Measurements from ENCODE around the gene NLRC5.
"Not testable (repeated sequence)": the region's sequence is repeated elsewhere in the genome, so short reads cannot be mapped to it uniquely, and the experiment has no call there.

Gene NLRC5

GRCh38 chr16:56964243-56965148 is 24.9 kb upstream of the NLRC5 start:
- DNase-seq: no peak

GRCh38 chr16:56965149-56966092 is 23.9 kb upstream of the NLRC5 start:
- DNase-seq: no peak

GRCh38 chr16:56966093-56966475 is 23.3 kb upstream of the NLRC5 start:
- DNase-seq: no peak

- DNase-seq: no peak
These were observed 21.6 kb upstream of the NLRC5 start for GRCh38 chr16:56967733-56968132.

GRCh38 chr16:56969769-56970168 is 19.6 kb upstream of the NLRC5 start:
- DNase-seq: no peak

GRCh38 chr16:56970934-56971767 is 18.2 kb upstream of the NLRC5 start:
- no peak for DNase-seq

- DNase-seq: no peak
These were observed 17.7 kb upstream of the NLRC5 start for GRCh38 chr16:56971768-56972043.

GRCh38 chr16:56972403-56973293 is 16.7 kb upstream of the NLRC5 start:
- DNase-seq: no peak

- DNase-seq: no peak
These were observed 16.1 kb upstream of the NLRC5 start for GRCh38 chr16:56973294-56973689.

GRCh38 chr16:56973899-56974298 is 15.5 kb upstream of the NLRC5 start:
- DNase-seq: not testable (repeated sequence)

- no peak for DNase-seq
These were observed 14.6 kb upstream of the NLRC5 start for GRCh38 chr16:56974549-56975300.

- no peak for DNase-seq
These were observed 13.6 kb upstream of the NLRC5 start for GRCh38 chr16:56975714-56976113.

- no peak for DNase-seq
These were observed 12.1 kb upstream of the NLRC5 start for GRCh38 chr16:56977216-56977615.

- DNase-seq: no peak
These were observed 11.4 kb upstream of the NLRC5 start for GRCh38 chr16:56977823-56978430.

- no peak for DNase-seq
These were observed 9.2 kb upstream of the NLRC5 start for GRCh38 chr16:56980201-56980535.

GRCh38 chr16:56980792-56981724 is 8.3 kb upstream of the NLRC5 start:
- DNase-seq: no peak

GRCh38 chr16:56981729-56982271 is 7.6 kb upstream of the NLRC5 start:
- no peak for DNase-seq

GRCh38 chr16:56982695-56983094 is 6.7 kb upstream of the NLRC5 start:
- no peak for DNase-seq

- no peak for DNase-seq
These were observed 6.1 kb upstream of the NLRC5 start for GRCh38 chr16:56983211-56983751.

Measured in cerebellar nuclear complex (tissue), 1 donor.